GM12875 (cell line): ENCODE results near the gene CELSR3.

ENCODE experiments used
- H3K4me3 ChIP-seq: one replicate; pipeline ENCODE4 v1.5.1; 2011; ENCODE audit warnings: low read depth, low read length, control low read depth
- TF ChIP-seq, protein P1 (sequence below): IDR thresholded peaks from 2 replicates; pipeline ENCODE4 v1.5.1; 2011; ENCODE audit warnings: low read depth, mild to moderate bottlenecking, control low read depth, inconsistent platforms, low read length, moderate library complexity, borderline replicate concordance; ENCODE audit not compliant: insufficient read depth

Gene CELSR3

GRCh38 chr3:48631516-48632448, 30.9 kb downstream of the CELSR3 start:
- H3K4me3 ChIP-seq, result no peak overlapping the region
- TF ChIP-seq, protein P1, sequence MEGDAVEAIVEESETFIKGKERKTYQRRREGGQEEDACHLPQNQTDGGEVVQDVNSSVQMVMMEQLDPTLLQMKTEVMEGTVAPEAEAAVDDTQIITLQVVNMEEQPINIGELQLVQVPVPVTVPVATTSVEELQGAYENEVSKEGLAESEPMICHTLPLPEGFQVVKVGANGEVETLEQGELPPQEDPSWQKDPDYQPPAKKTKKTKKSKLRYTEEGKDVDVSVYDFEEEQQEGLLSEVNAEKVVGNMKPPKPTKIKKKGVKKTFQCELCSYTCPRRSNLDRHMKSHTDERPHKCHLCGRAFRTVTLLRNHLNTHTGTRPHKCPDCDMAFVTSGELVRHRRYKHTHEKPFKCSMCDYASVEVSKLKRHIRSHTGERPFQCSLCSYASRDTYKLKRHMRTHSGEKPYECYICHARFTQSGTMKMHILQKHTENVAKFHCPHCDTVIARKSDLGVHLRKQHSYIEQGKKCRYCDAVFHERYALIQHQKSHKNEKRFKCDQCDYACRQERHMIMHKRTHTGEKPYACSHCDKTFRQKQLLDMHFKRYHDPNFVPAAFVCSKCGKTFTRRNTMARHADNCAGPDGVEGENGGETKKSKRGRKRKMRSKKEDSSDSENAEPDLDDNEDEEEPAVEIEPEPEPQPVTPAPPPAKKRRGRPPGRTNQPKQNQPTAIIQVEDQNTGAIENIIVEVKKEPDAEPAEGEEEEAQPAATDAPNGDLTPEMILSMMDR, result no peak

GRCh38 chr3:48630833-48631232, 31.9 kb downstream of the CELSR3 start:
- H3K4me3 ChIP-seq, result no peak overlapping the region
- TF ChIP-seq, protein P1, result no peak

GRCh38 chr3:48630407-48630806, 32.3 kb downstream of the CELSR3 start:
- TF ChIP-seq, protein P1, result no peak
- H3K4me3 ChIP-seq, result no peak overlapping the region

- TF ChIP-seq, protein P1, result no peak
Measured at GRCh38 chr3:48629894-48630293, 32.8 kb downstream of the CELSR3 start.

GRCh38 chr3:48628277-48629017, 34.2 kb downstream of the CELSR3 start:
- TF ChIP-seq, protein P1, result no peak
- H3K4me3 ChIP-seq, result no peak overlapping the region

More at GRCh38 chr3:48629894-48630293, 32.8 kb downstream of the CELSR3 start:
- no peak overlapping the region for H3K4me3 ChIP-seq

GRCh38 chr3:48625600-48625999, 37.1 kb downstream of the CELSR3 start:
- TF ChIP-seq, protein P1, result no peak
- H3K4me3 ChIP-seq, result no peak overlapping the region

GRCh38 chr3:48624767-48625166, 37.9 kb downstream of the CELSR3 start:
- no peak overlapping the region for H3K4me3 ChIP-seq
- TF ChIP-seq, protein P1, result no peak
